Psoas muscle (tissue), 8 donors: ENCODE results near the gene RUFY1. TPM values are rescaled to one million over a fixed set of nuclear protein-coding genes. Genes with fewer than 3 reads are reported as not detected.

Experiments
- ATAC-seq, 4 donors: fragments of 200-7000 bp; cut with Tn5 transposase; one replicate each; pipeline ENCODE4 v1.9.1; 2020; ENCODE audit warnings: moderate library complexity in 3 of 4, mild to moderate bottlenecking in 2 of 4
- DNase-seq, 2 donors: peaks; one replicate each; pipeline ENCODE4 v3.0.0-alpha.2; 2020
- H3K27ac ChIP-seq: fragments of 200-600 bp; one replicate; pipeline ENCODE4 v1.8.0; 2022
- H3K27me3 ChIP-seq, 3 donors: fragments of 200-600 bp in 1 of 3; one replicate each; pipeline versions ENCODE4 v1.6.1 to v1.8.0; 2013 to 2022; ENCODE audit warnings: low read length in 2 of 3, mild to moderate bottlenecking in 2 of 3, moderate library complexity in 1 of 3; ENCODE audit not compliant: insufficient read depth in 3 of 3
- H3K36me3 ChIP-seq, 2 donors: fragments of 200-600 bp in 1 of 2; one replicate each; pipeline versions ENCODE4 v1.6.1 to v1.8.0; 2013 to 2022; ENCODE audit warnings: low read depth in 1 of 2, mild to moderate bottlenecking in 1 of 2, moderate library complexity in 1 of 2; ENCODE audit not compliant: insufficient read depth in 1 of 2
- H3K4me1 ChIP-seq: fragments of 200-600 bp; one replicate; pipeline ENCODE4 v1.8.0; 2022
- H3K4me3 ChIP-seq: fragments of 200-600 bp; one replicate; pipeline ENCODE4 v1.8.0; 2022; ENCODE audit warnings: mild to moderate bottlenecking
- H3K9me3 ChIP-seq: fragments of 200-600 bp; one replicate; pipeline ENCODE4 v1.8.0; 2022
- CTCF ChIP-seq: fragments of 200-600 bp; IDR thresholded peaks from one replicate; pipeline ENCODE4 v1.8.0; 2022; ENCODE audit warnings: antibody characterized with exemption
- WGBS, 3 donors: extraction: QIAGEN DNeasy Blood & Tissue Kit; methylation state at CpG; one replicate each; pipeline versions ENCODE4 v1.1.6 to v1.1.7; 2013; 5-methylcytosine and 5-hydroxymethylcytosine counted together
- intact Hi-C, 2 donors: fragments of 100-400 bp; cut with DNase I; formaldehyde crosslinking; loops; one replicate each; pipeline versions ENCODE4 v1.11.0 to v1.14.2; 2022
- polyA plus RNA-seq, 3 donors: library from polyadenylated mRNA; stranded (reverse); fragments of 200-250 nt; gene quantifications; one replicate each; pipeline ENCODE4 v1.2.3, GENCODE V29; 2013
- total RNA-seq, 4 donors: library from RNA; stranded (reverse); fragmentation: NEBNext Ultra II Directional in 2 of 4; extraction: Animal tissue kit (Norgen Biotek cat#: 25700) in 2 of 4; gene quantifications; one replicate each; pipeline versions ENCODE4 v1.2.1 to v1.2.4, GENCODE V29; 2021 to 2023
- donor health status: healthy with polysubstance abuse.
- donor health status: DM: no; HTN: no; CAD: no; lungs with moderate emphysema.
- donor health status: Bipolar disorder and iron deficiency.
- donor health status: healthy.
- donor health status: DM: yes; HTN: yes; CAD: no.
- donor health status: DM: no; HTN: no; CAD: no.
- donor health status: DM: no; HTN: no; CAD: no.
- donor health status: DM: yes; HTN: yes; CAD: no.

RUFY1 gene
- total and polyA plus RNA-seq, 7 donors: 17.9 to 26.3 (median 22.8) TPM

GRCh38 chr5:179568721-179569120 is 18.4 kb downstream of the RUFY1 start:
- intact Hi-C loops: no loop called here
- H3K4me3 ChIP-seq: no peak overlapping the region
- no peaks in the 10 kb centered on the region for H3K9me3 ChIP-seq
- no peaks in the 10 kb centered on the region for H3K4me1 ChIP-seq
- no peak for ATAC-seq
- no peak for DNase-seq
- no peaks in the 10 kb centered on the region for H3K27me3 ChIP-seq
- H3K27ac ChIP-seq: no peak overlapping the region
- WGBS, 3 donors: 65 to 78% (median 66%) methylated on average over 7 of the region's 7 CpGs
- TF ChIP-seq CTCF: no peak
- H3K36me3 ChIP-seq: peaks cover 0 to 100% of the 10 kb centered on the region in 2 donors

GRCh38 chr5:179572386-179572785 is 22.0 kb downstream of the RUFY1 start:
- H3K36me3 ChIP-seq: peaks cover 2 to 98% of the 10 kb centered on the region in 2 donors
- DNase-seq (no peak), ATAC-seq (no peak)
- no peak overlapping the region for H3K27ac ChIP-seq
- no peaks in the 10 kb centered on the region for H3K4me1 ChIP-seq
- H3K9me3 ChIP-seq: no peaks in the 10 kb centered on the region
- no peak overlapping the region for H3K4me3 ChIP-seq
- TF ChIP-seq CTCF: no peak
- no peaks in the 10 kb centered on the region for H3K27me3 ChIP-seq
- intact Hi-C loops: no loop called here
- 81 to 87% (median 83%) methylated on average over 8 of the region's 8 CpGs for WGBS, 3 donors

- Histone ChIP-seq H3K4me3 (no peak overlapping the region), H3K27ac (no peak overlapping the region), H3K36me3 (peaks cover 5 to 90% of the 10 kb centered on the region in 2 donors), H3K27me3 (no peaks in the 10 kb centered on the region), H3K4me1 (no peaks in the 10 kb centered on the region), H3K9me3 (no peaks in the 10 kb centered on the region)
- ATAC-seq (no peak), DNase-seq (no peak)
- no peak for TF ChIP-seq CTCF
- intact Hi-C loops: no loop called here
- WGBS, 3 donors: 96 to 97% (median 96%) methylated on average over 42 of the region's 42 CpGs
These were observed 27.1 kb downstream of the RUFY1 start for GRCh38 chr5:179577286-179577960.

- TF ChIP-seq CTCF: no peak
- Histone ChIP-seq H3K4me1 (no peaks in the 10 kb centered on the region), H3K9me3 (no peaks in the 10 kb centered on the region), H3K27ac (no peak overlapping the region), H3K4me3 (no peak overlapping the region), H3K27me3 (no peaks in the 10 kb centered on the region), H3K36me3 (peaks cover 14 to 83% of the 10 kb centered on the region in 2 donors)
- DNase-seq (no peak), ATAC-seq (peak in 1 of 4 donors; percentile 7)
- 84 to 89% (median 86%) methylated on average over 9 of the region's 9 CpGs for WGBS, 3 donors
- intact Hi-C loops: no loop called here
These were observed 35.6 kb downstream of the RUFY1 start for GRCh38 chr5:179585941-179586401.

GRCh38 chr5:179588166-179588565 is 37.8 kb downstream of the RUFY1 start:
- no peak overlapping the region for H3K27ac ChIP-seq
- DNase-seq: no peak
- no peak for TF ChIP-seq CTCF
- no peaks in the 10 kb centered on the region for H3K9me3 ChIP-seq
- H3K27me3 ChIP-seq: no peaks in the 10 kb centered on the region
- H3K4me1 ChIP-seq: no peaks in the 10 kb centered on the region
- no peak for ATAC-seq
- no peak overlapping the region for H3K4me3 ChIP-seq
- intact Hi-C loops: no loop called here
- 88 to 93% (median 88%) methylated on average over 3 of the region's 3 CpGs for WGBS, 3 donors
- H3K36me3 ChIP-seq: peaks cover 14 to 83% of the 10 kb centered on the region in 2 donors
